ENCODE results near the gene CASP3.
A peak's percentile ranks its signal among the peaks of the same experiment; 100 is the strongest.

Gene CASP3

GRCh38 chr4:184651899-184652298 lies 2.7 kb upstream of the CASP3 start:
- DNase-seq (ENCODE audit: low spot score), result no peak
- no peak for TF ChIP-seq CTCF (IDR thresholded peaks at IDR 0.05; ENCODE audit: extremely low read depth, missing control alignments)

DNA sequence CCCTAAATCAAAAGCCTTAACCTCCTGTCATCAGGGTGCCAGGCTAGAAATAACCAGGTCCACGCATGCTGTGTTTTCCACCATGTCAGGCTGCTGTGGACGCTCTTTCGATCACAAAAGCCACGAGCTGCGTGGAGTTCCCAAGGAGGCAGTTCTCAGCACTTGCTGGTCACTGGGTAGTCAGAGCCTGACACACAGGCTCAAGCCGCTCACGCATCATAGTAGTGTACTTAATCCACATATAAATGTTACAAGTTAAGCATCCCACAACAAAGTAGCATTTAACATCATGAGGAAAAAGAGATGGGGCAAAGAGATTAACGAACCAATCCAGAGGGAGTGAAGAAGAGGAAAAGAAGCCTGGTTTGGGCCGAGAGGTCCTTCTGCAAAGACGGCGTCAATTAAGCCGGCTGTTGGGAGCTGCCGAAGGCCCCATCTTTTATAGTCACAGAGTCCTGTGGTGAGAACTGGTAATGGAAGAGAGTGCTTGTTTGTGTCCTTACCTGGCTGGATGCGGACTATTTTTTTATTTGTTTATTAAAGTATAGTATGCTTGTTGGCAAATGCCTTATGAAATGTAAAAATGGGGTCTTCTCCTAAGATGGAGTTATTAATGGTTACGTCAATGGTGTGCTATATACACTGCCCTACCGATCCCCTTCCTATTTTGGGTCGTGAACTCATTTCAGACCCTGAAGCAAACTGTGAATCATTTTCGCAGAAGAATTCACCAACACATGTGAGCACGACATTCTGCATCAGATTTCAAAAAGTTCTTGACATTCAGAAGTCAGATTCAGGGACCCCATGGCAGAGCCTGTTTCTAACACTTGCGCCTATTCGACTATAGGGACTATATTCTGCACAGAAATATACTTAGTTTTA lies 966 bp upstream of the CASP3 start:
- TF ChIP-seq CTCF (IDR thresholded peaks at IDR 0.05; ENCODE audit: extremely low read depth, missing control alignments), result no peak
- DNase-seq (ENCODE audit: low spot score), result no peak

DNA sequence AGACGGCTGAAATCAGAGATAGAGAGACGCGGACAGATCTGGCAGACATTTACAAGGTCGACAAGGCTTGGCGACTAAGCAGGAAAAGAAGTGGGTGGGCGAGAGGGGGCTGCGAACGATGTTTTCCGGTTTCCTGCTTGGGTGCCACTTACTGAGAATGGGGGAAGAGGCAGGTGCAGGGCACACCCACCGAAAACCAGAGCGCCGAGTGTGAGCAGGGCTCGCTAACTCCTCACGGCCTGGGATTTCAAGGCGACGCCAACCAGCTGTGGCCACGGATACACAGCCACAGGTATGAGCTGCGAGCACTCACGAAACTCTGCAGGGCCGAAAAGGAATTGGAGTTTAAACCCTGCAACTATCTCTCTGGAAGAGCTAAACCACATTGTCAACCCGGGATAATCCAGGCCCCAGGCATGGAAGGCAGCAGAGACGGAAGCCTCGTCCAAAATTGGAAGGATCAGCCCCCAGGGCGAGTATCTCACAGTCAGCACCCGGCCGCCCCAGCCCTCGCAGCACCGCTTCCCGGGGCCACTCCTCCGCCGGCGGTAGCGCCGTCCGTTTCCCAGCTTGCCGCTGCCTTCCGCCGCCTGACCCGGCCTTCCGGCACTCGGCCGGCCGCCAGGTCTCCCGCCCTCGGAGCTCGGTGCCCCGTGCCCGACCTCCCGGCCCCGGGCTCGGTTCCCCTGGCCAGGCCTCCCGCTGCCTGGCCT lies 778 bp downstream of the CASP3 start:
- no peak for TF ChIP-seq CTCF (IDR thresholded peaks at IDR 0.05; ENCODE audit: extremely low read depth, missing control alignments)
- peak; percentile 45 for DNase-seq (ENCODE audit: low spot score)

DNA sequence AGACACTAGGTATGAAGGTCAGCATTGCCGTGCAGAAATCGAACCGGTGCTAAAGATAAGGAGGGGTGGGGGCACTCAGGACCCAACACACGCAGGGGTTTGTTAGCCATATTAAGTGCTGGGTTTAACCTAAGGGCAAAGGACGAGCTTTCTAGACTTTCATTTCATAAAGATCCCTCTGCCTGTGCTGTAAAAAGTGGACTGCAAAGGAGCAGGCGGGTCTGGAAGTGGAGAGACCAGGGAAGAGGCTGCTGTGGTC lies 1.3 kb downstream of the CASP3 start:
- TF ChIP-seq CTCF (IDR thresholded peaks at IDR 0.05; ENCODE audit: extremely low read depth, missing control alignments), result no peak
- no peak for DNase-seq (ENCODE audit: low spot score)

GRCh38 chr4:184647266-184648053 lies 1.8 kb downstream of the CASP3 start:
- no peak for DNase-seq (ENCODE audit: low spot score)
- TF ChIP-seq CTCF (IDR thresholded peaks at IDR 0.05; ENCODE audit: extremely low read depth, missing control alignments), result no peak

GRCh38 chr4:184645904-184646610 lies 3.2 kb downstream of the CASP3 start:
- TF ChIP-seq CTCF (IDR thresholded peaks at IDR 0.05; ENCODE audit: extremely low read depth, missing control alignments), result no peak
- no peak for DNase-seq (ENCODE audit: low spot score)
